Left ventricle myocardium inferior (tissue), 1 donor: ENCODE results near the gene GPR137C. TPM values are rescaled to one million over a fixed set of nuclear protein-coding genes. Genes with fewer than 3 reads are reported as not detected.

Experiments used
- DNase-seq: peaks from one replicate; pipeline ENCODE4 v3.0.0-alpha.2; 2020
- H3K27ac ChIP-seq: fragments of 200-600 bp; replicated peaks from 2 replicates; pipeline ENCODE4 v1.8.0; 2021
- H3K27me3 ChIP-seq: fragments of 200-600 bp; 2 replicates; pipeline ENCODE4 v1.8.0; 2021; ENCODE audit warnings: low read depth
- H3K36me3 ChIP-seq: fragments of 200-600 bp; 2 replicates; pipeline ENCODE4 v1.8.0; 2021
- H3K4me1 ChIP-seq: fragments of 200-600 bp; 2 replicates; pipeline ENCODE4 v1.8.0; 2021
- H3K4me3 ChIP-seq: fragments of 200-600 bp; 2 replicates; pipeline ENCODE4 v1.8.0; 2021; ENCODE audit warnings: mild to moderate bottlenecking, moderate library complexity
- H3K9me3 ChIP-seq: fragments of 200-600 bp; replicated peaks from 2 replicates; pipeline ENCODE4 v1.8.0; 2021
- CTCF ChIP-seq: fragments of 200-600 bp; IDR thresholded peaks from 2 replicates; pipeline ENCODE4 v1.8.0; 2021; ENCODE audit warnings: antibody characterized with exemption, mild to moderate bottlenecking, borderline replicate concordance
- intact Hi-C: fragments of 100-400 bp; cut with micrococcal nuclease; formaldehyde crosslinking; loops from one replicate; pipeline ENCODE4 v1.11.0; 2022
- total RNA-seq: library from RNA; stranded (reverse); fragmentation: NEBNext Ultra II Directional; extraction: Animal tissue kit (Norgen Biotek cat#: 25700); gene quantifications from one replicate; pipeline ENCODE4 v1.2.1, GENCODE V29; 2021
- donor health status: DM: no; HTN: yes; CAD: no; lungs with severe emphysema.

GPR137C gene
- total RNA-seq, 1 donor from 2014 or later = 1.2 TPM

DNA sequence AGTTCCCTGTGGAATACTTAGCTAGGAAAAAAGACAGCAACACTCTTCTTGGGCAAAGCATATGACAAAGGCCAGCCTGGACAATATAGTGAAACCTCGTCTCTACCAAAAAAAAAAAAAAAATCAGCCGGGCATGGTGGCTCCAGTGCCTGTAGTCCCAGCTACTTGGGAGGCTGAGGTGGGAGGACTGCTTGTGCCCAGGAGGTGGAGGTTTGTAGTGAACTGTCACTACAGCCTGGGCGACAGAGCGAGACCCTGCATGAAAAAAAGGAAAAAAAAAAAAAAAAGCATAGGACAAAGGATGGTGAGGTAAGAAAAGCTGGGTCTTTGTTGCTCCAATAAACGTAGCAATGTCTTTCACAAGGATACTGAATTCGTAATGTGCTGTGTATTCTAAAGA, 1.4 kb upstream of the GPR137C start:
- no peak for DNase-seq
- no peaks in the 10 kb centered on the region for H3K9me3 ChIP-seq
- intact Hi-C loops = no loop called here
- H3K4me1 ChIP-seq = peaks cover 51% of the 10 kb centered on the region
- H3K27me3 ChIP-seq = no peaks in the 10 kb centered on the region
- peak overlapping the region; percentile 89 for H3K27ac ChIP-seq
- TF ChIP-seq CTCF = no peak
- no peaks in the 10 kb centered on the region for H3K36me3 ChIP-seq
- H3K4me3 ChIP-seq = peak overlapping the region; percentile 95

DNA sequence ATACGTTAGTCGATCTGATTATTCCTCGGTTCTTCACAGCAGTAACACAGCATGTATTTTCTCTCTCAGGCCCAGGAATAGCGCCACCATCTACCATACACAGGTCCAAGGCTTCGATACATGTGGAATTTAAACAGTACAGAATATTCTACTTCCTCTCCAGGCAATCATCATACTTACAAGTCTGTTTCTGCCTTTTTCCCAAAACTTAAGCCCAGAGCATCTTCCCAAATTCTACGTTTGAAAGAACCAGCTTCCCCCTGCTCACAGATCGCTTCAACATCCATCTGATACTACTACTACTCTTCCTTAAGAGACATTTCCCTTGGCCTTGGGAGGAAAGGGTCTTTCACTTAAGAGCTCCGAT, 957 bp upstream of the GPR137C start:
- Histone ChIP-seq H3K9me3 (no peaks in the 10 kb centered on the region), H3K27ac (peak overlapping the region; percentile 89), H3K4me1 (peaks cover 46% of the 10 kb centered on the region), H3K36me3 (no peaks in the 10 kb centered on the region), H3K4me3 (peak overlapping the region; percentile 95), H3K27me3 (no peaks in the 10 kb centered on the region)
- DNase-seq = no peak
- peak; percentile 23 for TF ChIP-seq CTCF
- intact Hi-C loops = no loop called here

DNA sequence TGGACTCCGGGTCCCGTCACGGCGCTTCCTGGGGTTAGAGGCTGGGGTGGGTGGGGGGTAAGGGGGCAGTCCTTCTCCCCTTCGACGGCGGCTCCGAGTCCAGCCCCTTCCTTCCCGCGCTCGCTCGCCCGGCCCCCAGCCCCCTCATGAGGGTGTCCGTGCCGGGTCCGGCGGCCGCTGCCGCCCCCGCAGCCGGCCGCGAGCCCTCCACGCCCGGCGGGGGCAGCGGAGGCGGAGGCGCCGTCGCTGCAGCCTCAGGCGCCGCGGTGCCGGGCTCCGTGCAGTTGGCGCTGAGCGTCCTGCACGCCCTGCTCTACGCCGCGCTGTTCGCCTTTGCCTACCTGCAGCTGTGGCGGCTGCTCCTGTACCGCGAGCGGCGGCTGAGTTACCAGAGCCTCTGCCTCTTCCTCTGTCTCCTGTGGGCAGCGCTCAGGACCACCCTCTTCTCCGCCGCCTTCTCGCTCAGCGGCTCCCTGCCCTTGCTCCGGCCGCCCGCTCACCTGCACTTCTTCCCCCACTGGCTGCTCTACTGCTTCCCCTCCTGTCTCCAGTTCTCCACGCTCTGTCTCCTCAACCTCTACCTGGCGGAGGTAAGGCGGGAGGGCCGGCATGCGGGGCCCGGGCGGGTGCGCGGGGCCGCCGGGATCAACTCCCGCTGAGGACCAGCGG, 500 bp downstream of the GPR137C start:
- Histone ChIP-seq H3K4me1 (peaks cover 37% of the 10 kb centered on the region), H3K27me3 (no peaks in the 10 kb centered on the region), H3K27ac (peak overlapping the region; percentile 89), H3K4me3 (peak overlapping the region; percentile 95), H3K9me3 (no peaks in the 10 kb centered on the region), H3K36me3 (no peaks in the 10 kb centered on the region)
- intact Hi-C loops = no loop called here
- no peak for TF ChIP-seq CTCF
- peak; percentile 25 for DNase-seq

- TF ChIP-seq CTCF = no peak
- peak; percentile 85 for DNase-seq
- Histone ChIP-seq H3K27me3 (no peaks in the 10 kb centered on the region), H3K27ac (peak overlapping the region; percentile 89), H3K4me1 (peaks cover 37% of the 10 kb centered on the region), H3K36me3 (no peaks in the 10 kb centered on the region), H3K9me3 (peaks cover 7% of the 10 kb centered on the region), H3K4me3 (peak overlapping the region; percentile 95)
- intact Hi-C loops = no loop called here
These were observed 1.3 kb downstream of the GPR137C start for GRCh38 chr14:52553671-52554575.

DNA sequence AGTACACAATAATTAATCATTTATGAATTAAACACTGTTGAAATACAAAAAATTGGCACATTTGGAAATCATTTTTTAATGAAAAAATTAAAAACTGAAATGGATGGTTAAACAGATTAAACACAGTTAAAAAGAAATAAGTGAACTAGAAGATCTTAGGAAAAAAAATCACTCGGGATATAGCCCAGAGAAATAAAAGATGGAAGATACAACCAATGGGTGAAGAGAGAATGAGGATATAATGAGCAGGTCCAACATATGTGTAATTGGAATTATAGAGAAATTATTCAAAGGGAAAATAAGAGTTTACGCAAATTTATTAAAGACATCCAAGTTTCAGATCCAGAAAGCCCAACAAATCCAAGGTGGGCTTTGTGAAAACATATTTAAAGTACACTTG, 6.1 kb downstream of the GPR137C start:
- intact Hi-C loops = no loop called here
- TF ChIP-seq CTCF = no peak
- H3K9me3 ChIP-seq = peaks cover 14% of the 10 kb centered on the region

More for the DNA sequence above, 6.1 kb downstream of the GPR137C start:
- Histone ChIP-seq H3K27ac (no peak overlapping the region), H3K27me3 (no peaks in the 10 kb centered on the region), H3K4me1 (peaks cover 7% of the 10 kb centered on the region), H3K36me3 (no peaks in the 10 kb centered on the region), H3K4me3 (no peak overlapping the region)
- no peak for DNase-seq
